BJ (cell line): ENCODE measurements around the gene FUZ. TPM values are rescaled to one million over a fixed set of nuclear protein-coding genes. Genes with fewer than 3 reads are reported as not detected.

ENCODE experiments used
- CTCF ChIA-PET: fragments of 350-600 bp; formaldehyde crosslinking; extraction: SDS; loops from one replicate; lab custom pipeline; 2021; ENCODE audit warnings: antibody characterized with exemption, inconsistent platforms; lab: Yijun Ruan, JAX
- POLR2A ChIA-PET: fragments of 300-600 bp; sonication (Branson Sonifier 250); formaldehyde crosslinking; extraction: SDS; loops from one replicate; lab custom pipeline; 2021; ENCODE audit warnings: antibody characterized with exemption; lab: Charles Lee
- DNase-seq: peaks from one replicate; pipeline ENCODE4 v3.0.0-alpha.2; 2011; ENCODE audit warnings: low read depth
- H3K27me3 ChIP-seq: 2 replicates; pipeline ENCODE4 v1.6.0; 2011; ENCODE audit warnings: low read length; ENCODE audit not compliant: control insufficient read depth, insufficient read depth
- H3K36me3 ChIP-seq: 2 replicates; pipeline ENCODE4 v1.5.1; 2011; ENCODE audit warnings: low read length; ENCODE audit not compliant: control insufficient read depth, insufficient read depth
- H3K4me3 ChIP-seq: 2 replicates; pipeline ENCODE4 v1.5.1; 2011; ENCODE audit warnings: low read depth, mild to moderate bottlenecking, control low read depth, low read length
- CTCF ChIP-seq: IDR thresholded peaks from 2 replicates; pipeline ENCODE4 v1.5.1; 2011; ENCODE audit warnings: low read depth, mild to moderate bottlenecking, control low read depth, inconsistent platforms, low read length, moderate library complexity; ENCODE audit not compliant: insufficient read depth
- polyA plus RNA-seq: library from polyadenylated mRNA; depleted of rRNA; stranded (reverse); fragments of >200 nt; gene quantifications from 2 replicates; pipeline ENCODE4 v1.2.3, GENCODE V29; 2011

FUZ gene
- polyA plus RNA-seq, 1 experiment = 14.3 TPM

- H3K4me3 ChIP-seq = no peak overlapping the region
- CTCF ChIA-PET = no interaction called here
- no peak for DNase-seq
- POLR2A ChIA-PET = no interaction called here
- no peaks in the 10 kb centered on the region for H3K27me3 ChIP-seq
- no peak for TF ChIP-seq CTCF
- H3K36me3 ChIP-seq = peaks cover 5% of the 10 kb centered on the region
Measured at GRCh38 chr19:49811328-49811727, 1.8 kb downstream of the FUZ start.

- CTCF ChIA-PET = interaction anchor here (0.6 to 2.0 kb wide), 5 partner anchors 92 to 1418 kb away, joined by 3 to 6 read pairs (median 4); no protein-coding TSS in a partner anchor
- DNase-seq = no peak
- no peak for TF ChIP-seq CTCF
Measured at GRCh38 chr19:49809941-49810389, 3.1 kb downstream of the FUZ start.

GRCh38 chr19:49809160-49809940 lies 3.7 kb downstream of the FUZ start:
- Histone ChIP-seq H3K36me3 (peaks cover 12% of the 10 kb centered on the region), H3K4me3 (peak overlapping the region; percentile 73), H3K27me3 (no peaks in the 10 kb centered on the region)
- DNase-seq = no peak
- TF ChIP-seq CTCF = peak; percentile 16; the same call in 1 of the 2 replicates
- POLR2A ChIA-PET = interaction anchor here (1.0 kb wide), 1 partner anchor 133 kb away, joined by 3 read pairs; no protein-coding TSS in a partner anchor
- CTCF ChIA-PET = interaction anchor here (0.6 to 2.0 kb wide), 4 partner anchors 92 to 585 kb away, joined by 3 to 6 read pairs (median 4); no protein-coding TSS in a partner anchor

More at GRCh38 chr19:49809941-49810389, 3.1 kb downstream of the FUZ start:
- Histone ChIP-seq H3K27me3 (no peaks in the 10 kb centered on the region), H3K4me3 (no peak overlapping the region), H3K36me3 (peaks cover 10% of the 10 kb centered on the region)
- POLR2A ChIA-PET = interaction anchor here (1.0 kb wide), 1 partner anchor 134 kb away, joined by 3 read pairs; no protein-coding TSS in a partner anchor

- no peak for TF ChIP-seq CTCF
- no peak for DNase-seq
- ChIA-PET CTCF (no interaction called here), POLR2A (no interaction called here)
- H3K4me3 ChIP-seq = peak overlapping the region; percentile 73
- H3K27me3 ChIP-seq = no peaks in the 10 kb centered on the region
- peaks cover 12% of the 10 kb centered on the region for H3K36me3 ChIP-seq
Measured at GRCh38 chr19:49808711-49809159, 4.4 kb downstream of the FUZ start.
